Mammary epithelial cell (primary cell): ENCODE measurements around the gene DHRS2.

Source experiments
- CTCF ChIP-seq, 2 donors: IDR thresholded peaks in 1 of 2; conservative IDR thresholded peaks in 1 of 2; 2 replicates each; pipeline ENCODE4 v1.5.1; 2011 to 2012; ENCODE audit warnings: inconsistent platforms in 2 of 2, low read length in 2 of 2, mild to moderate bottlenecking in 2 of 2, control low read depth in 1 of 2, low read depth in 1 of 2; ENCODE audit not compliant: insufficient read depth in 1 of 2; ENCODE audit errors: extremely low read depth in 1 of 2
- EZH2 ChIP-seq: IDR thresholded peaks from 2 replicates; pipeline ENCODE4 v1.6.1; 2012; ENCODE audit warnings: low read length, inconsistent platforms, borderline replicate concordance

DNA sequence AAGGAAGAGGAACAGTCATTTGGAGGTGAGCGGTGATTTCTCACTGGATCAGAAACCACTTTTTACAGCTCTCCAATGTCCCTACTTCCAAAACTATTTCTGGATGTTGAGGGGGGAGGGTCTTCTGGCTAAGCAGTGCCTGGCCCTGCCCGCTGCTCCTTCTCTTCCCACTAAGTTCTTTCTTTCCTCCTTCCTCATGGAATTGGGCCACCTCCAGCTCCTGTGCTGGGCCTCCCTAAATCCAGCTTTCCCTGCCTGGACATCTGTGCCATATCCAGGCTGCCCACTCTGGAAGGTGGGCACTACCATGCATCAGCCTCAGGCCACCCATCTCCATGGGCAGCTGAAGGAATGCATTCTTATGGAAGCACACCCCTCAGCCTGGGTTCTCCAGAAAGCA lies 11.5 kb downstream of the DHRS2 start:
- no peak for TF ChIP-seq CTCF (conservative IDR thresholded peaks at IDR 0.05 in 1 of 2, IDR thresholded peaks at IDR 0.05 in 1 of 2; ENCODE audit: extremely low read depth in 1 of 2, insufficient read depth in 1 of 2, low read depth in 1 of 2, low read length in 2 of 2)
- no peak for TF ChIP-seq EZH2
